GM12891 (cell line): ENCODE results near the gene SCAPER.
"Not testable (repeated sequence)": the region's sequence is repeated elsewhere in the genome, so short reads cannot be mapped to it uniquely, and the experiment has no call there.

ENCODE experiments used
- DNase-seq: peaks from one replicate; pipeline ENCODE4 v3.0.0; 2011; ENCODE audit warnings: low spot score; ENCODE audit not compliant: insufficient read length
- FAIRE-seq: peaks from 2 replicates; lab custom pipeline; 2011; peaks lifted over from hg19 to GRCh38; lab: Jason Lieb, UNC
- PAX5 ChIP-seq: IDR thresholded peaks from 2 replicates; pipeline ENCODE4 v1.6.1; 2011; ENCODE audit warnings: low read length, moderate library complexity, mild to moderate bottlenecking; ENCODE audit not compliant: insufficient read depth, severe bottlenecking
- POLR2A ChIP-seq: IDR thresholded peaks from 2 replicates; pipeline ENCODE4 v1.6.1; 2011; ENCODE audit warnings: low read depth, low read length, control low read depth
- POLR2AphosphoS5 ChIP-seq: IDR thresholded peaks from 2 replicates; pipeline ENCODE4 v1.6.1; 2011; ENCODE audit warnings: low read depth, low read length, control low read depth
- POU2F2 ChIP-seq: IDR thresholded peaks from 2 replicates; pipeline ENCODE4 v1.6.1; 2011; ENCODE audit warnings: low read depth, mild to moderate bottlenecking, control low read depth, low read length, moderate library complexity
- SPI1 ChIP-seq: IDR thresholded peaks from 2 replicates; pipeline ENCODE4 v1.6.1; 2011; ENCODE audit warnings: low read depth, low read length, control low read depth
- TAF1 ChIP-seq: IDR thresholded peaks from 2 replicates; pipeline ENCODE4 v1.6.1; 2011; ENCODE audit warnings: low read depth, low read length, control low read depth

SCAPER gene

DNA sequence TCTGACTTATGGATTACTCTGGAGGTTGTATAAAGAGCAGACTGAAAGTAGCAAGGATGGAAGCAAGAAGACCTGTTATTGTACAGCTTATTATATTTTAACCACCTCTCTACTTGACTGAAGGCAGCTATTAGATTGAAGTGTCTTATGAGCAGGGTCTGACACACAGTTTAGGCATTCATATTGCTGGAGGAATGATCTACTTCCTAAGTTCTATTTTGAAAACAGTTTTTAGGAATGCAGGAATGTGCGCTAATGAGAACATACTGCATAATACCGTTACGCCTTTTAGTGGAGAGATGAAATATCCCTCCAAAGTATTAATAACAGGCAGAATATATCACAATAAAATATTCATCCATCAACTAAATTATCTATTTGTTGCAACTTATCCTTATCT is 375.2 kb downstream of the SCAPER start:
- DNase-seq = no peak
- TF ChIP-seq TAF1 = no peak
- no peak for TF ChIP-seq POU2F2
- TF ChIP-seq PAX5 = no peak
- TF ChIP-seq POLR2AphosphoS5 = no peak
- no peak for TF ChIP-seq POLR2A
- TF ChIP-seq SPI1 = no peak
- FAIRE-seq = no peak

DNA sequence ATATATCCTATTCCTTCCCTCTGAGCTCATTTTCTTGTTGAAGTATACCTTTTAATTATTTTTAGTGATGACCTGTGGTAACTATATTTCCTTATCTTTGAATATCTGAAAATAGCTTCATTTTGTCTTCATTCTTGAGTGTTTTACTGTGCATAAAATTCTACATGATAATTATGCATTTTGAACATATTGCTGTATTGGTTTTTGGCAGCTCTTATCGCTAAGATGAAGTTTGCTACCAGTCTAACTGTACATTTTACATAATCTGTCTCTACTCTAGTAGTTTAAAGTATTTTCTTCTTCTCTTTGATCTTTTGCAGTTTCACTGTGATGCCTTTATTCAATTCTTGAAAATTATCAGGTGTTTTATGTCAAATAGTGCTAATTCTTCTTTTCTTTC is 379.0 kb downstream of the SCAPER start:
- TF ChIP-seq SPI1 = no peak
- no peak for TF ChIP-seq PAX5
- TF ChIP-seq TAF1 = no peak
- no peak for TF ChIP-seq POLR2A
- no peak for TF ChIP-seq POU2F2
- no peak for TF ChIP-seq POLR2AphosphoS5
- FAIRE-seq (no peak), DNase-seq (no peak)

DNA sequence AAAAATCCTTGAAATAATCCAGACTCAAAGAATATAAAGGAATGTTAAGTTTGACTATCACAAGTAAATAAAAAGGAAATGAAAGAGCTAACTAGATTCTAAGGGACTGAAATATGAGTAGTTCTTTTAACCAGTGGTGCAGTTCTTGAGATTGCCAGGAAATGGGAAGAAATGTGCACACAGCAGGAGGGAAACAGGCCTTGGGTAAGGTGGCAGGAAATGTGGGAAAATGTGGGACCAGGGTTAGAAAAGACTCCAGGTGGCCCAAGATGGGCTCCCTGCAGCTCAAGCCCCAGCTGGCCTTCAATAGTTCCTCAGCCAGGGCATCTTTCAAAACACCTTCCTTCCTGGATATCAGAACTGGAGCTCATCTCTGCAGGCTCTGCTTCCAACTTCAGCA is 387.2 kb downstream of the SCAPER start:
- FAIRE-seq (no peak), DNase-seq (no peak)
- TF ChIP-seq POLR2AphosphoS5 (no peak), SPI1 (no peak), POU2F2 (no peak), PAX5 (no peak), POLR2A (no peak), TAF1 (no peak)

DNA sequence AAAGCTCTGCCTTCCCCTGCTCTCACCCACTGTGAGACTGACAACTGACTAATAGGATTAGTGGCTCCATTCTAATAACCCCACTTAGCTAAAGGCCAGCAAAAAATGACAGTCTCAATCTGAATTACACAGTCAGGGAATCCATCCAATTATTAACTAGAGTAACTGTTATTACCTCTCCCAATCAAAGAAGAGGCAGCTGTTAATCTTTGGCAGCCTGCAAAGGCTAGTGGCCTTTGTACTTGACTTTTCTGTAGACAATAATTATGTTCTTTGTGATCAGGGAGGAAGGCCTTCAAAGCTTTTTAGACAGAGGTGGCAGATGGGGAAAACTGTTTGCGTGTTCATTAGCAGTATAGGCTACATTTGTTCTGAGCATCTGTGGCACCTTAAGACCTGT is 390.9 kb downstream of the SCAPER start:
- DNase-seq (no peak), FAIRE-seq (no peak)
- TF ChIP-seq POU2F2 (no peak), SPI1 (no peak), PAX5 (no peak), POLR2A (no peak), TAF1 (no peak), POLR2AphosphoS5 (no peak)

DNA sequence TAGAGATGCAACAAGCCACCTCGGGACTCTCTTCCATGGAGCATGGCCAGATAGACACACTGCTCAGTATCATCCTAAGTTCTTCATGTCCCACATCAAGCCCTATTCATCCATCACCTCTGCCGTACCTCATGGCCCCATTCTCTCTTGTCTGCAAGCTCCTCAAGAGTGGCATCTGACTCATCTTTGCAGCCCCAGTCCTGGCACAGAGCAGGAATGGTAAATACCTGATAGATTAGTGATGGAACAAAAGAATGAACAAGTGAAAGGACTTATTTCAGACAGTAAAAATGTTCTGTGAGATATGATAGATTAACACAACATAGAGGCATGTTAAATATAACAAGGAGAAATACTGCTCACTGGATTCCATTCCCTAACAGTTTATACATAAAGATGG is 392.2 kb downstream of the SCAPER start:
- DNase-seq (no peak), FAIRE-seq (no peak)

DNA sequence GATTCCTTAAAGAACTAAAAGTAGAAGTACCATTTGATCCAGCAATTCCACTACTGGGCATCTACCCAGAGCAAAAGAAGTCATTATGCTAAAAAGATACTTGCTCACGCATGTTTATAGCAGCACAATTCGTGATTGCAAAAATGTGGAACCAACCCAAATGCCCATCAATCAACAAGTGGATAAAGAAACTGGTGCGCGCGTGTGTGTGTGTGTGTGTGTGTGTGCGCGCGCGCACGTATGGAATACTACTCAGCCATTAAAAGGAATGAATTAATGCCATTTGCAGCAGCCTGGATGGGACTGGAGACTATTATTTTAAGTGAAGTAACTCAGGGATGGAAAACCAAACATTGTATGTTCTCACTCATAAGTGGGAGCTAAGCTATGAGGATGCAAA is 394.5 kb downstream of the SCAPER start:
- DNase-seq, FAIRE-seq: not testable (repeated sequence)

More for the DNA sequence above, 392.2 kb downstream of the SCAPER start:
- TF ChIP-seq SPI1 (no peak), POLR2A (no peak), PAX5 (no peak), TAF1 (no peak), POU2F2 (no peak), POLR2AphosphoS5 (no peak)

DNA sequence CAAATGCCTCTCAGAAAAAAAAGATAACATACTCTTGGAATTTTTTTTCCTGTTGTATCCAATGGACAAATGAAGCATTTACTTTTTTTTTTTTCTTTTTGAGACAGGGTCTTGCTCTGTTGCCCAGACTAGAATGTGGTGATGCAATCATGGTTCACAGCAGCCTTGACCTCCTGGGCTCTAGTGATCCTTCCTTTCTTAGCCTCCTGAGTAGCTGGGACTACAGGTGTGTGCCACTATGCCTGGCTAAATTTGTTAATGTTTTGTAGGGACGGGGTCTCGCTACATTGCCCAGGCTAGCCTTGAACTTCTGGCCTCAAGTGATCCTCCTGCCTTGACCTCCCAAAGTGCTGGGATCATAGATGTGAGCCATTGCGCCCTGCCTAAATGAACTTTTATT is 401.3 kb downstream of the SCAPER start:
- DNase-seq = no peak
- FAIRE-seq = no peak
- no peak for TF ChIP-seq TAF1

DNA sequence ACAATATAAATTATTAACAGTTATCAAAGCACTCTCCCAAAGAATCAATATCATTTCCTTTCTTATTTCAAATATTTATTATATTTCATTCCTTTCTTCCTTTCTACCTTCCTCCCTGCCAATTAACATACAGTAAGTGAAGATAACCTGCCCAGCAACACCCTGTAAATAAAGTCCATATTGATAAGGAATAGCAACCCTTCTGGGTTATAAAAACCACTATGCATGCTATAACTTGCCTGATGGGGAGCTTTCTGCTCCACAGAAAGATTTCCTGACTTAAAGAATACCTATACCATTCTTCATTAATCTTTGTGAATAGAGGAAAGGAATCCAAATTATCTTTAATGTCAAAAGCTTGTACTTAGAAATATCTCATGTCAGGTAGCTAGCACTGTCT is 402.0 kb downstream of the SCAPER start:
- no peak for TF ChIP-seq PAX5
- TF ChIP-seq POLR2AphosphoS5 = no peak
- DNase-seq (no peak), FAIRE-seq (no peak)

DNA sequence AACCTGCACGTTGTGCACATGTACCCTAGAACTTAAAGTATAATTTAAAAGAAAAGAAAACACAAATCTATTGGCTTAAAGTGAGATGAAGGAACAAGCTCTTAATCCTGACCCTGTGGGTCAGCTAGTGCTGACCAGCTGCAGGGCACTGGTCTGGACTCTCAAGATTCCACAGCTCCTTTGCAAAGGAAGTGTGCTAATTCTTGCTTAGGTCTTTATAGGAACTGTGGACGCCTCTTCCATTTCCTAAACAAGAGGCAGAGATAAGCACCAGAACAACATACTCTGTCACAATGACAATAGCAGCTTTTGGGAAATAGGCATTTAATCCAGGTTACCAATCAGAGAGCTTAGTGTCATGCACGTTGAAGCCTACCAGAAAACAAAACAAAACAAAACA is 402.5 kb downstream of the SCAPER start:
- FAIRE-seq (no peak), DNase-seq (no peak)
- TF ChIP-seq POLR2AphosphoS5 = no peak
- no peak for TF ChIP-seq TAF1
- TF ChIP-seq POLR2A = no peak
- TF ChIP-seq SPI1 = no peak
- no peak for TF ChIP-seq PAX5
- no peak for TF ChIP-seq POU2F2

DNA sequence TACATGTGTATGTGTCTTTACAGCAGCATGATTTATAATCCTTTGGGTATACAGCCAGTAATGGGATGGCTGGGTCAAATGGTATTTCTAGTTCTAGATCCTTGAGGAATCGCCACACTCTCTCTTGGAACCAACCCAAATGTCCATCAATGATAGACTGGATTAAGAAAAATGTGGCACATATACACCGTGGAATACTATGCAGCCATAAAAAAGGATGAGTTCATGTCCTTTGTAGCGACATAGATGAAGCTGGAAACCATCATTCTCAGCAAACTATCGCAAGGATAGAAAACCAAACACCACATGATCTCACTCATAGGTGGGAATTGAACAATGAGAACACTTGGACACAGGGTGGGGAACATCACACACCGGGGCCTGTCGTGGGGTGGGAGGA is 403.0 kb downstream of the SCAPER start:
- FAIRE-seq = not testable (repeated sequence)

DNA sequence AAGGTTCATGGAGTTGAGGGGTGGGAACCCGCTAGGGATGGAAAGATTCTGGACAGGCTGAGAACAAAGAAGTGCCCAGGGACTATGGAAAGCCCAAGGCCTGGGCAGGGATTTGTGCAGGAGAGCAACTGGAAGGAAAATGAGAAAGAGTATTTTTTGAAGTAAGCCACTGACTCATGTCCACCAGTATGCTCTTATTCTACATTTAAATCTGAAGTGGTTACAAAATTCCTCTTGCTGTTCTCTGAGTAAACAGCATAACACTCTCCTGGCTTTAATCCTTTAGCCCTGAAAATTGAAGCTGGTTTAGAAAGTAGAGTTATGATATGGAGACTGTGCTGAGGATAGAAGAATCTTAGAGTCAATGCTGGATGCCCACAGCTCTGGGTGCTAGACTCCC is 403.4 kb downstream of the SCAPER start:
- TF ChIP-seq POLR2AphosphoS5 (no peak), POU2F2 (no peak), PAX5 (no peak), POLR2A (no peak), TAF1 (no peak), SPI1 (no peak)
- FAIRE-seq (no peak), DNase-seq (no peak)

More for the DNA sequence above, 403.0 kb downstream of the SCAPER start:
- DNase-seq = not testable (repeated sequence)

DNA sequence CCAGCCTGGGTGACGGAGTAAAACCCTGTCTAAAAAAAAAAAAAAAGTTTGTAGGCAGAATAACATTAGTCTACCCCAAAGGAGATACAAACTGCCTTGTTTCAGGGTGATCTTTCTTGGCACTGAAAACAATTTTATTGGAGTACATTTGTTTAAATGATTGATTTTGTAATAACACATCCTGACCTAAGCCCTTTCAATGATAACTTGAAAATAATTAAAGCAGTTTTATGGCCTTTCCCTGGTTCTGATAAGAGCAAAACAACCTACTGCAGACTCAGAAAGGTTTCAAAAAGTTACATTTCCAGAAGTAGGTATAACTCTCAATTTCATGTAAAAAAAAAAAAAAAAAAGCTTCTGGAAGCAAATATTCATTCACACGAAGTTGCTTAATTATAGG is 404.1 kb downstream of the SCAPER start:
- FAIRE-seq = no peak
- TF ChIP-seq SPI1 (no peak), POLR2AphosphoS5 (no peak), POU2F2 (no peak), PAX5 (no peak), TAF1 (no peak), POLR2A (no peak)
- no peak for DNase-seq
